Panc1 (cell line): Measurements from ENCODE around the gene FOXP2. TPM values are rescaled to one million over a fixed set of nuclear protein-coding genes. Genes with fewer than 3 reads are reported as not detected.

Experiments
- ATAC-seq: fragments of 200-7000 bp; cut with Tn5 transposase; 2 replicates; pipeline ENCODE4 v1.9.1; 2020; ENCODE audit warnings: mild to moderate bottlenecking, moderate library complexity
- BruUV-seq: library from RNA; stranded (reverse); fragments of 400-500 nt; replicated peaks from 2 replicates; lab custom pipeline; 2021; lab: Mats Ljungman, UMichigan
- CTCF ChIA-PET: fragments of 300-600 bp; sonication (Branson Sonifier 250); formaldehyde crosslinking; loops from one replicate; lab custom pipeline; 2022; ENCODE audit warnings: antibody characterized with exemption; lab: Charles Lee
- POLR2A ChIA-PET: fragments of 300-600 bp; sonication (Branson Sonifier 250); formaldehyde crosslinking; loops from one replicate; lab custom pipeline; 2022; ENCODE audit warnings: antibody characterized with exemption; lab: Charles Lee
- DNase-seq: peaks from one replicate; pipeline ENCODE4 v3.0.0-alpha.2; 2010; ENCODE audit warnings: low read depth, low spot score
- H3K27ac ChIP-seq: 2 replicates; pipeline ENCODE4 v1.5.1; 2011; ENCODE audit warnings: mild to moderate bottlenecking, low read length, inconsistent platforms
- H3K27me3 ChIP-seq: fragments of 200-500 bp; sonication (Bioruptor generic); 2 replicates; pipeline ENCODE4 v1.6.0; 2014; ENCODE audit warnings: low read length, inconsistent platforms; ENCODE audit not compliant: control insufficient read depth, insufficient read depth
- H3K36me3 ChIP-seq: fragments of 200-500 bp; sonication (Bioruptor generic); 2 replicates; pipeline ENCODE4 v1.5.1; 2014; ENCODE audit warnings: inconsistent platforms, mild to moderate bottlenecking, low read length, moderate library complexity; ENCODE audit not compliant: control insufficient read depth, insufficient read depth
- H3K4me1 ChIP-seq: 2 replicates; pipeline ENCODE4 v1.5.1; 2011; ENCODE audit warnings: inconsistent platforms, mild to moderate bottlenecking, low read length, moderate library complexity; ENCODE audit not compliant: control insufficient read depth, insufficient read depth
- H3K4me3 ChIP-seq, 2 experiments: 2 replicates each; pipeline ENCODE4 v1.5.1; 2011 to 2012; ENCODE audit warnings: low read depth in 2 of 2, low read length in 2 of 2, mild to moderate bottlenecking in 2 of 2, inconsistent platforms in 1 of 2, moderate library complexity in 1 of 2
- H3K9me3 ChIP-seq: fragments of 200-500 bp; sonication (Bioruptor generic); 2 replicates; pipeline ENCODE4 v1.5.1; 2014; ENCODE audit warnings: low read depth, mild to moderate bottlenecking, inconsistent platforms, low read length, moderate library complexity; ENCODE audit not compliant: control insufficient read depth, insufficient read depth
- CTCF ChIP-seq: fragments of 450-650 bp; IDR thresholded peaks from 2 replicates; pipeline ENCODE4 v1.5.1; 2017; ENCODE audit warnings: mild to moderate bottlenecking
- POLR2AphosphoS5 ChIP-seq: IDR thresholded peaks from 2 replicates; pipeline ENCODE4 v1.6.1; 2012; ENCODE audit warnings: mild to moderate bottlenecking, low read depth, low read length, moderate library complexity
- SIN3A ChIP-seq: IDR thresholded peaks from 2 replicates; pipeline ENCODE4 v1.6.1; 2012; ENCODE audit warnings: low read depth, mild to moderate bottlenecking, low read length, moderate library complexity, borderline replicate concordance; ENCODE audit not compliant: insufficient read depth
- TCF7L2 ChIP-seq: IDR thresholded peaks from 2 replicates; pipeline ENCODE4 v1.6.1; 2011; ENCODE audit warnings: mild to moderate bottlenecking, low read depth, low read length, inconsistent platforms
- in situ Hi-C: cut with HindIII; loops from 2 replicates; pipeline ENCODE4 v1.10.0; 2016; ENCODE audit warnings: low sequenced_read_pairs, low pct_unique_long_range_greater_than_20kb
- intact Hi-C: fragments of 100-400 bp; cut with micrococcal nuclease; formaldehyde crosslinking; loops from one replicate; pipeline ENCODE4 v1.10.0; 2022; ENCODE audit not compliant: unreplicated experiment
- total RNA-seq: library from RNA; stranded (reverse); gene quantifications from one replicate; pipeline ENCODE4 v1.2.1, GENCODE V29; 2021; ENCODE audit not compliant: unreplicated experiment
- TF ChIP-seq, protein P1 (sequence below), 2 experiments: IDR thresholded peaks; 2 replicates each; pipeline ENCODE4 v1.6.1; 2011 to 2012; ENCODE audit warnings: low read depth in 2 of 2, control low read depth in 1 of 2, low read length in 1 of 2, mild to moderate bottlenecking in 1 of 2, moderate library complexity in 1 of 2; ENCODE audit not compliant: insufficient read depth in 1 of 2

FOXP2 gene
- total RNA-seq, 1 experiment from 2014 or later = 0.54 TPM

DNA sequence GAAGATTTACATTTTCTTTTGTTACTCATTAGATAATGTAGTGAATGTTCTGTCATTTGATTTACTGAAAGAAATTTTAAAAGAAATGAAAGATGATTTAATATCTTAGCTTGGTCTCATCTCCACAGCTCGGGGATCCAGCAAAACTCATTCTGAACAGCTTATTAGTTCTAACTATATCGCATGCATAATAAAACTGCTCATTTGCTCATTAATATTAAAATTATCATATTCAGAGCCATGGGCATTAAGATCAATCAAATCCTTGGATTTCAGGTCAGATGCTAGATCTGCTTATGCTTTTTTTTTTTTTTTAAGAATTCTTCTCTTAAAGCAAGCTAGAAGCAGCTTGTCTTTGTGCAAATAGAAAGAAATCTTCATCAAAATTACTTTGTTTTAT lies 246.1 kb downstream of the FOXP2 start:
- Histone ChIP-seq H3K27ac (no peak overlapping the region), H3K4me3 (no peak overlapping the region), H3K27me3 (no peaks in the 10 kb centered on the region), H3K36me3 (no peaks in the 10 kb centered on the region), H3K9me3 (no peaks in the 10 kb centered on the region), H3K4me1 (peaks cover 3% of the 10 kb centered on the region)
- ATAC-seq = no peak
- intact Hi-C loops = loop anchor here (10.0 kb wide), 1 partner anchor 156 kb away; no protein-coding TSS in a partner anchor
- no peak for DNase-seq
- BruUV-seq = no TSS peak
- POLR2A ChIA-PET = no interaction called here
- TF ChIP-seq CTCF (no peak), TCF7L2 (no peak), SIN3A (no peak), POLR2AphosphoS5 (no peak)
- TF ChIP-seq, protein P1, sequence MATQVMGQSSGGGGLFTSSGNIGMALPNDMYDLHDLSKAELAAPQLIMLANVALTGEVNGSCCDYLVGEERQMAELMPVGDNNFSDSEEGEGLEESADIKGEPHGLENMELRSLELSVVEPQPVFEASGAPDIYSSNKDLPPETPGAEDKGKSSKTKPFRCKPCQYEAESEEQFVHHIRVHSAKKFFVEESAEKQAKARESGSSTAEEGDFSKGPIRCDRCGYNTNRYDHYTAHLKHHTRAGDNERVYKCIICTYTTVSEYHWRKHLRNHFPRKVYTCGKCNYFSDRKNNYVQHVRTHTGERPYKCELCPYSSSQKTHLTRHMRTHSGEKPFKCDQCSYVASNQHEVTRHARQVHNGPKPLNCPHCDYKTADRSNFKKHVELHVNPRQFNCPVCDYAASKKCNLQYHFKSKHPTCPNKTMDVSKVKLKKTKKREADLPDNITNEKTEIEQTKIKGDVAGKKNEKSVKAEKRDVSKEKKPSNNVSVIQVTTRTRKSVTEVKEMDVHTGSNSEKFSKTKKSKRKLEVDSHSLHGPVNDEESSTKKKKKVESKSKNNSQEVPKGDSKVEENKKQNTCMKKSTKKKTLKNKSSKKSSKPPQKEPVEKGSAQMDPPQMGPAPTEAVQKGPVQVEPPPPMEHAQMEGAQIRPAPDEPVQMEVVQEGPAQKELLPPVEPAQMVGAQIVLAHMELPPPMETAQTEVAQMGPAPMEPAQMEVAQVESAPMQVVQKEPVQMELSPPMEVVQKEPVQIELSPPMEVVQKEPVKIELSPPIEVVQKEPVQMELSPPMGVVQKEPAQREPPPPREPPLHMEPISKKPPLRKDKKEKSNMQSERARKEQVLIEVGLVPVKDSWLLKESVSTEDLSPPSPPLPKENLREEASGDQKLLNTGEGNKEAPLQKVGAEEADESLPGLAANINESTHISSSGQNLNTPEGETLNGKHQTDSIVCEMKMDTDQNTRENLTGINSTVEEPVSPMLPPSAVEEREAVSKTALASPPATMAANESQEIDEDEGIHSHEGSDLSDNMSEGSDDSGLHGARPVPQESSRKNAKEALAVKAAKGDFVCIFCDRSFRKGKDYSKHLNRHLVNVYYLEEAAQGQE (IDR thresholded peaks at IDR 0.05; ENCODE audit: insufficient read depth in 1 of 2, low read depth in 2 of 2, low read length in 1 of 2) = no peak
- in situ Hi-C loops = no loop called here
- CTCF ChIA-PET = no interaction called here

GRCh38 chr7:114662002-114662677 lies 247.5 kb downstream of the FOXP2 start:
- Histone ChIP-seq H3K36me3 (no peaks in the 10 kb centered on the region), H3K4me3 (no peak overlapping the region), H3K9me3 (no peaks in the 10 kb centered on the region), H3K27me3 (no peaks in the 10 kb centered on the region), H3K27ac (peak overlapping the region; percentile 17; the same call in 1 of the 2 replicates), H3K4me1 (peaks cover 3% of the 10 kb centered on the region)
- ChIA-PET CTCF (no interaction called here), POLR2A (no interaction called here)
- ATAC-seq = no peak
- intact Hi-C loops = loop anchor here (2.0 to 10.0 kb wide), 3 partner anchors 157 to 579 kb away; no protein-coding TSS in a partner anchor
- no TSS peak for BruUV-seq
- no peak for TF ChIP-seq TCF7L2
- TF ChIP-seq CTCF = no peak
- TF ChIP-seq SIN3A = no peak
- TF ChIP-seq, protein P1 (IDR thresholded peaks at IDR 0.05; ENCODE audit: insufficient read depth in 1 of 2, low read depth in 2 of 2, low read length in 1 of 2) = no peak
- TF ChIP-seq POLR2AphosphoS5 = no peak
- in situ Hi-C loops = no loop called here
- DNase-seq = no peak
